Measurements from ENCODE around the gene SPTB.

The SPTB gene

GRCh38 chr14:64889352-64889751 lies 9.6 kb upstream of the SPTB start:
- in situ Hi-C loops (cut with MboI; ENCODE audit: low sequenced_read_pairs): no loop called here

- in situ Hi-C loops (cut with MboI; ENCODE audit: low sequenced_read_pairs): no loop called here
These were observed 5.9 kb upstream of the SPTB start for GRCh38 chr14:64885559-64885958.

GRCh38 chr14:64880221-64881121 lies 764 bp upstream of the SPTB start:
- in situ Hi-C loops (cut with MboI; ENCODE audit: low sequenced_read_pairs): no loop called here

GRCh38 chr14:64878837-64879634 lies 671 bp downstream of the SPTB start:
- in situ Hi-C loops (cut with MboI; ENCODE audit: low sequenced_read_pairs): no loop called here

GRCh38 chr14:64877846-64878245 lies 1.9 kb downstream of the SPTB start:
- in situ Hi-C loops (cut with MboI; ENCODE audit: low sequenced_read_pairs): no loop called here

- in situ Hi-C loops (cut with MboI; ENCODE audit: low sequenced_read_pairs): no loop called here
These were observed 4.4 kb downstream of the SPTB start for GRCh38 chr14:64875350-64875749.

- in situ Hi-C loops (cut with MboI; ENCODE audit: low sequenced_read_pairs): no loop called here
These were observed 6.0 kb downstream of the SPTB start for GRCh38 chr14:64873506-64874219.

- in situ Hi-C loops (cut with MboI; ENCODE audit: low sequenced_read_pairs): no loop called here
These were observed 8.4 kb downstream of the SPTB start for GRCh38 chr14:64871344-64871743.

- in situ Hi-C loops (cut with MboI; ENCODE audit: low sequenced_read_pairs): no loop called here
These were observed 9.5 kb downstream of the SPTB start for GRCh38 chr14:64870160-64870559.

- in situ Hi-C loops (cut with MboI; ENCODE audit: low sequenced_read_pairs): no loop called here
These were observed 10.9 kb downstream of the SPTB start for GRCh38 chr14:64868841-64869240.

GRCh38 chr14:64868379-64868778 lies 11.3 kb downstream of the SPTB start:
- in situ Hi-C loops (cut with MboI; ENCODE audit: low sequenced_read_pairs): no loop called here

- in situ Hi-C loops (cut with MboI; ENCODE audit: low sequenced_read_pairs): no loop called here
These were observed 12.5 kb downstream of the SPTB start for GRCh38 chr14:64867182-64867581.

- in situ Hi-C loops (cut with MboI; ENCODE audit: low sequenced_read_pairs): no loop called here
These were observed 13.7 kb downstream of the SPTB start for GRCh38 chr14:64865992-64866391.

GRCh38 chr14:64865109-64865508 lies 14.6 kb downstream of the SPTB start:
- in situ Hi-C loops (cut with MboI; ENCODE audit: low sequenced_read_pairs): no loop called here

- in situ Hi-C loops (cut with MboI; ENCODE audit: low sequenced_read_pairs): no loop called here
These were observed 15.4 kb downstream of the SPTB start for GRCh38 chr14:64864258-64864657.

- in situ Hi-C loops (cut with MboI; ENCODE audit: low sequenced_read_pairs): no loop called here
These were observed 17.8 kb downstream of the SPTB start for GRCh38 chr14:64861916-64862315.

- in situ Hi-C loops (cut with MboI; ENCODE audit: low sequenced_read_pairs): no loop called here
These were observed 19.7 kb downstream of the SPTB start for GRCh38 chr14:64860039-64860438.

- in situ Hi-C loops (cut with MboI; ENCODE audit: low sequenced_read_pairs): no loop called here
These were observed 21.5 kb downstream of the SPTB start for GRCh38 chr14:64857979-64858744.

- in situ Hi-C loops (cut with MboI; ENCODE audit: low sequenced_read_pairs): no loop called here
These were observed 22.9 kb downstream of the SPTB start for GRCh38 chr14:64856529-64857445.
